Measurements from ENCODE around the gene CFAP70.

DNA sequence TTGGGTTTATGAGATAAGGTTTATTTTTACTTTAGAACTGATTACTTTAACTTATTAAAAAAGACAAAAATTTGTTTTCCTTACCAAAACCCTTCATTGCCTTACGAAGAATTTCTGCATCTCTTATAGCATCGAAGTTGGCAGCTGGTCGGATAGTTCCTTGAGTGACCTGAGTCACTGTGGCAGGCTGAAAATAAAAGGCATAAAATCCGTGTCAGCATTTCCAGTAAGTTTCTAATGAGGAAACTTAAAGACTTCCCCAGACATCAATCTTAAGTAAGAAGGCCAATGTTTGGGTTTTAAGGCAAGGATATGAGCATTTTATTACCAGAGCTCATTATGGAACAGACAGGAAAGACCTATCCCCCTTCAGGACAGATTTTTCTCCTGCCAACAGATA is 29.6 kb upstream of the CFAP70 start:
- TF ChIP-seq EZH2 (IDR thresholded peaks at IDR 0.05; ENCODE audit: low read depth, low read length, severe bottlenecking) (no peak), YY1 (IDR thresholded peaks at IDR 0.05; ENCODE audit: low read depth, low read length) (no peak), CBX5 (IDR thresholded peaks at IDR 0.05; ENCODE audit: low read depth, low read length) (no peak), NRF1 (IDR thresholded peaks at IDR 0.05; ENCODE audit: low read depth, low read length) (no peak), RBBP5 (IDR thresholded peaks at IDR 0.05; ENCODE audit: borderline replicate concordance, low read depth, low read length) (no peak), MAFK (IDR thresholded peaks at IDR 0.05; ENCODE audit: low read depth, low read length) (no peak)
- TF ChIP-seq, protein P1, sequence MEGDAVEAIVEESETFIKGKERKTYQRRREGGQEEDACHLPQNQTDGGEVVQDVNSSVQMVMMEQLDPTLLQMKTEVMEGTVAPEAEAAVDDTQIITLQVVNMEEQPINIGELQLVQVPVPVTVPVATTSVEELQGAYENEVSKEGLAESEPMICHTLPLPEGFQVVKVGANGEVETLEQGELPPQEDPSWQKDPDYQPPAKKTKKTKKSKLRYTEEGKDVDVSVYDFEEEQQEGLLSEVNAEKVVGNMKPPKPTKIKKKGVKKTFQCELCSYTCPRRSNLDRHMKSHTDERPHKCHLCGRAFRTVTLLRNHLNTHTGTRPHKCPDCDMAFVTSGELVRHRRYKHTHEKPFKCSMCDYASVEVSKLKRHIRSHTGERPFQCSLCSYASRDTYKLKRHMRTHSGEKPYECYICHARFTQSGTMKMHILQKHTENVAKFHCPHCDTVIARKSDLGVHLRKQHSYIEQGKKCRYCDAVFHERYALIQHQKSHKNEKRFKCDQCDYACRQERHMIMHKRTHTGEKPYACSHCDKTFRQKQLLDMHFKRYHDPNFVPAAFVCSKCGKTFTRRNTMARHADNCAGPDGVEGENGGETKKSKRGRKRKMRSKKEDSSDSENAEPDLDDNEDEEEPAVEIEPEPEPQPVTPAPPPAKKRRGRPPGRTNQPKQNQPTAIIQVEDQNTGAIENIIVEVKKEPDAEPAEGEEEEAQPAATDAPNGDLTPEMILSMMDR (IDR thresholded peaks at IDR 0.05; ENCODE audit: control extremely low read depth in 1 of 3, insufficient read depth in 1 of 3, low read depth in 1 of 3, low read length in 3 of 3): no peak
- TF ChIP-seq, protein P2, sequence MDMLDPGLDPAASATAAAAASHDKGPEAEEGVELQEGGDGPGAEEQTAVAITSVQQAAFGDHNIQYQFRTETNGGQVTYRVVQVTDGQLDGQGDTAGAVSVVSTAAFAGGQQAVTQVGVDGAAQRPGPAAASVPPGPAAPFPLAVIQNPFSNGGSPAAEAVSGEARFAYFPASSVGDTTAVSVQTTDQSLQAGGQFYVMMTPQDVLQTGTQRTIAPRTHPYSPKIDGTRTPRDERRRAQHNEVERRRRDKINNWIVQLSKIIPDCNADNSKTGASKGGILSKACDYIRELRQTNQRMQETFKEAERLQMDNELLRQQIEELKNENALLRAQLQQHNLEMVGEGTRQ (IDR thresholded peaks at IDR 0.05; ENCODE audit: low read length): no peak
